IPS DF 4.7 (cell line): ENCODE data around the gene POMGNT1.

Source experiments
- DNase-seq: peaks from one replicate; pipeline ENCODE4 v3.0.0-alpha.2; 2013; ENCODE audit warnings: low spot score; ENCODE audit errors: extremely low read depth

The POMGNT1 gene

GRCh38 chr1:46211051-46211450 lies 12.8 kb upstream of the POMGNT1 start:
- DNase-seq: no peak

GRCh38 chr1:46210561-46210960 lies 12.3 kb upstream of the POMGNT1 start:
- DNase-seq: no peak

GRCh38 chr1:46206399-46206798 lies 8.2 kb upstream of the POMGNT1 start:
- DNase-seq: no peak

- DNase-seq: no peak
Measured at GRCh38 chr1:46205791-46206190, 7.6 kb upstream of the POMGNT1 start.

DNA sequence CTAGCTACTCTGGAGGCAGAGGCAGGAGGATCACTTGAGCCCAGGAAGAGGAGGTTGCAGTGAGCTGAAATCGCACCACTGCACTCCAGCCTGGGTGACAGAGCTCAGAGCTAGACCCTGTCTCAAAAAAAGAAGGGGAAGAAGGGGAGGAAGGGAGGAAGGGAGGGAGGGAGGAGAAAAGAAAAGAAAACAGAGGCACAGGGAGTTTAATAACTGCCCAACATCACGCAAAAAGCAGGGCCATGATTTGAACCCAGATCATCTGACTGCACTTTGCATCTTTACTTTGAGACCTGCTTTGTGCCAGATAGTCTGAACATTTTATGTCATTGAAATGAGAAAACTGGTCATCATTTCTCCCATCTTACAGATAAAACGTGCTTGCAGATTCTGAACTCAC lies 6.9 kb upstream of the POMGNT1 start:
- DNase-seq: no peak

GRCh38 chr1:46204406-46204742 lies 6.1 kb upstream of the POMGNT1 start:
- no peak for DNase-seq

- DNase-seq: no peak
Measured at GRCh38 chr1:46203738-46204405, 5.6 kb upstream of the POMGNT1 start.

- DNase-seq: no peak
Measured at GRCh38 chr1:46199233-46199749, 1.1 kb upstream of the POMGNT1 start.

DNA sequence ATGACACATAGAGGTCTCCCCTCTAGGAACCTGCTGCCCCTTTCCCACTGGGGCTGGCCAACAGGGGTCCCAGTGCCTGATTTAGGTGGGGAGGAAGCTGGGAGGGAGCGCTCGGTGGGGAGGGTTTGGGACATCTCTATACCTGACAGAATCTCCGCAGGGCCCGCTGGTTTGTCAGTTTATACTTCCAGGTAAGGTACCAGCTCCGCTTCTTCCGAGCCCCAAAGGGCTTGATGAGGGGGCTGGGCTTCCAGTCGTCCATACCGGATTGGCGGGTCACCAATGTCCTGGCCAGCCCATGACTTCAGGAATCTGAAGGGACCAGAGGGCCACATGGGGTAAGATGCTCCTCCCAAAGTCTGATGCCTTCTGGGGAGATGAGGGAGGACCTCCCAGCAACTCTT lies 672 bp downstream of the POMGNT1 start:
- DNase-seq: no peak

DNA sequence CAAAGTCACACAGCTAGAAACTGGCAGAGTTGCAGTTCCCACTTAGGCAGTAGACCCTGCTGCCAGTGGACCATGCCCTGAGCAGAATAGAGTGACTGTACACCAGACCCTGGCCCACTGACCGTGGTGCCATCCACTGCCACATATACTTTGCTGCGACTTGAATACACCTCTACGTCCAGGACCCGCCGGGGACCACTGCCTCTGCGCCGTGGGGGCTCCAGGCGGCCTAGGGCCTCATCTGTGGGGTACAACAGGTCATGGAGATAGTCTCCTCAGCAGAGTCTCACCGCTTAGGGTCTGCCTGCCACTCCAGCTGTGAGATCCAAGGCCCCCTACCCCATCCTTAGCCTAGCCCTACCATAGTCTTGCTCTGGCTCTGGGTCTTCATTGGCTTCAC lies 1.6 kb downstream of the POMGNT1 start:
- no peak for DNase-seq

DNA sequence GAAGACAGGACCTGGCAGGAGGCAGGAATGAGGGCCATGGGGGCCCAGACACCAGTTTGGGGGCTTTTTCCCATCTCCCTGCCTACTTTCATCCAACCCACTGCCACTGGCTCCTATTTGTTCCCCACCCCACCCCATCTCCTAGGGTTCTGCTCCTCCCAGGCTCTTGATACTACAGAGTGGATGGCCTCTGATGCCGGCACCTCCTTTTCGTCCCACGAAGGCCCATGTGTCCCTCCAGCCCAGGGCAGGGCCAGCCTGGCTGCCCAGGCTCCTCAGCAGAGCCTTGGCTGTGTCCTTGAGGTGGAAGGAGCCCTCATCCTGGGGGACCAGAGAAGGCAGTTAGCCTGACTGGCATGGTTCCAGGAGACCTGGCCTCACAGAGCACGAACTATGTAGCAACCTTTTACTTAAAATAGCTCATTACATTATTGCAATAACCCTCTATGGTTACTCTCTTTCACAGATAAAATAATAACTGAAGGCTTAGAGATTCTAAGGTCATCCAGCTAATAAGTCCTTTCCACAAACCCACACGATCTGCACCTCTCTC lies 3.5 kb downstream of the POMGNT1 start:
- DNase-seq: no peak

- no peak for DNase-seq
Measured at GRCh38 chr1:46193984-46194570, 4.2 kb downstream of the POMGNT1 start.

DNA sequence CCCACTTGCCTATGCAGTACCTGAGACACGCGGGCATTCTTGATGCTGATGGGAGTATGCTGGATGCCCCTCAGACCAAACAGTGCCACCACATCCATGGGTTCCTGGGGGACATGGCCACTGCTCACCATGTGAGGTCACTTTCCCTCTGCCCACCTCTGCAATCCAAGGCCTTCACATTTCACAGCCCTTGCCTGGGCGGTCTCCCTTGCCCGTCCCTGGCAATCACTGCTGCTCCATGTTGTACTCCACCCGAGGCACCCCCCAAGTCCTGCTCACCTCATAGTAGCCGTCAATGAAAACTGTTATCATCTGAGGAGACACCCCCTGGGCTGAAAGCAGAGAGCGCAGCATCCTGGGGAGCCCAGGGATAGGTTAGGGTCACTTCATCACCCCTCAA lies 4.9 kb downstream of the POMGNT1 start:
- DNase-seq: no peak

DNA sequence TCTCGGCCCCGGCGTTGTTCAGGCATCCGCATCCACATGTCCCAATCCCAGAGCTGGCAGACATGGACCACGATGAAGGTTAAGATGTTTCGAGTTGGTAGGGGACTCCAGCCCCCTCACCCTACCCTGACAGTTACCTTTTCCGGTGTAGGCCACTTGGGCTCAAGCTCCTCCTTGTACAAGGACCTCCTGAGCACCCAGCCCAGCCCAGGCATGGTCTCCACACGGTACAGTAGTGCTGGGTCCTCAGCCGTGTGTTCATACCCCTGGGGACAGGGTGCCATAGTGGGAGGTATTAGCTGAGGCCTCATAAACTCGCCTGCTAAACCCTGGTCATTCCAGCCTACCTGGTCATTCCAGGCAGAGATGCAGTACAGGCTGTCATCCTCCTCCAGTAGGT lies 6.1 kb downstream of the POMGNT1 start:
- no peak for DNase-seq

DNA sequence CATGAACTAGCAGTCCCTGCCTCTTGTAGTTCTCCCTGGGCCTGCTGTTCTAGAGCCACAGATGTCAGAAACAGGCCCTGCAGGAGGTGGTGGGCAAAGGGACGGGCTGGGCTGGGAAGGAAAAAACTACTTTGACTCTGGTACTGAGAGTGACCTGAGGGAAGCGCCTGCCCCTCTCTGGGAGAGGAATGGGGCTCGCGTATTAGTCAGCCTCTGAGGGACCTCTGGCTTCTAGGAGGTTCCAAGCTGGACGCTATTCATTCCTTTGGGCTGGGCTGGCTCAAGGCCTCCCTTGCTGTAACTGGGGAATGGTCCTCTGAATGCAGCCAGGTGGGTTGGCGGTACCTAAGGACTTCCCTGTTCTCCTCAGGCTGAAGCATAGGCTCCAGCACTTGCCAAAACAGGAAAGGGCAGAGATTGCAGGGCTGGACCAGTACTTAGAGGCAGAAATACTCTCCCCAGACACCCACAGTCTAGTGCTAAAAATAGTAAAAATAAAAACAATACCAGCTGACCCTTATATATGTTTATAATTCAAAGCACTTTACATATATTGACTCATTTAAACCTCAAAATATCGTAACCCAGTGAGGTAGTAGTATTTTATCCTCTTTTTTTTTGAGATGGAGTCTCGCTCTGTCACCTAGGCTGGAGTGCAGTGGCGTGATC lies 7.1 kb downstream of the POMGNT1 start:
- DNase-seq: no peak

GRCh38 chr1:46190539-46190938 lies 7.7 kb downstream of the POMGNT1 start:
- no peak for DNase-seq

DNA sequence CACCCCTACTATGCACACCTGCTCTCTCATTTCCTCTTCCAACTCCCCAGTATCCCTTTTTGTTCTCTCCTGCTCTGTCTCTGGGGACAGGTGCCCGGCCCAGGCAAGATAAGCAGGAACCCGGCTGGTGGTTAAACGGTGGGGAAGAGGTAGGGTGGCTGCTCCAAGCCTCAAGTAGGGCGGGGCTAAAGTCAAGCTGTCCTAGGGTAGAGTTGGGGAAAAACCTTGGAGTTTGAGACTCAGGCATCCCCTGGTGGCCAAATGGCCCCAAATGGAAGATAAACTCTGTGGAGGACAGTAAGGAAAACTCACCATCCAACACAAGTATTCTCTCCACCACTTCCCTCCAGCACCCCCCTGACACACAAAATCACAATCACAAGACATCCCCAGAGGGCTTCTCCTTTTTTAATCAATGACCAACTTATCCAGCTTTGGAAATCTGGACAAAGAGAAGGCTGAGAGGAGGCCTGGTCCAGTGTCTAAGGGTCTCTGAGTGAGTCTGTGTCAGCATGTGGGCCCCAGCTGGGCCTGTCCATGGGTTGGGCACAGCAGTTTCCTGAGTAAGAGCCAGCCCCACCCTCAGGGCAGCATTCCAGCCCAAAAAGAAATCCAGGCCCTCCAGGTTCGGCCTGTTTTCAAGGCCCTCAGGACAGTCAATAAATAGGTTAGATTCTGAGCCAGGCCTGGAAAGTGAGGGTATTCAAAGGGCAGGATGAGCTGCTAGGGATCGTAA lies 9.8 kb downstream of the POMGNT1 start:
- DNase-seq: no peak

DNA sequence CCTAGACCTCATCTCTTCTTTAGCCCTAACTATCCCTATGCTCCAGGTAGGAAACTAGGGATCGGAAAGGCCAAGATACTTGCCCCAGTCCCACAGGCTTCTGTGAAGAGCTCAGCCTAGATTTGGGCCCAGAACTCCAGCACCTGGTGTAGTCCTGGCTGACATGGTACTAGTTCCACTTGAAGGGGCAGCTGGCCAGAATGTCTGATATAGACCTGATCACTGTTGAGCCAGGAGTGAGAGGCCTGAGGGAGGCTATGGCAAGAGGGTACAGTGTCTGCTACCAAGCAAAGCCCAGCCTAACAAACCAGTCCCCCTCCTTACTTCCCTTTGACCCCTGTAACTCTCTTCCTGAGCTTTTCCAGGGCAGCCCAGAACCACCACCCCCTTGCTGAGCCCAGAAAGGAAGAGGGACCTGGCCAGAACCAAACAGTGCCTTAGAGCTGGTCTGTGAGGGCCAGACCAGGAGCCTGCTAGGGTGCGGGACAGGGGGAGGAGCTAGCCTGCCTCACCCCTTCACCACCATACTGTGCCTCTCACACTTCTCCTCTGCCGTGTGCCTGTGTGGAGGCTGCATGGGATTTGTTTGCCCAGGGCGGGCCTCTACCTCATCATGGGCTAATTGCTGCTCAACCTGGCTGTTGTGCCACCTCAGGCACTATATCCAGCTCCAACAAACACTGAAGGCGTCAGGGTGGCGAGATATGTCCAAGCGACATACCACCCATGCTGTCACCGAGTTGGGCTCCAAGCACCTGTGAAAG lies 10.9 kb downstream of the POMGNT1 start:
- no peak for DNase-seq

GRCh38 chr1:46186076-46186475 lies 12.2 kb downstream of the POMGNT1 start:
- DNase-seq: no peak

- DNase-seq: no peak
Measured at GRCh38 chr1:46184920-46185658, 13.1 kb downstream of the POMGNT1 start.
